Hematopoietic multipotent progenitor cell (in vitro differentiated cells): Measurements from ENCODE around the gene STK32A. TPM values are rescaled to one million over a fixed set of nuclear protein-coding genes. Genes with fewer than 3 reads are reported as not detected.
"Not testable (repeated sequence)": the region's sequence is repeated elsewhere in the genome, so short reads cannot be mapped to it uniquely, and the experiment has no call there.

Experiments used
- DNase-seq, 3 donors: peaks; one replicate each; pipeline ENCODE4 v3.0.0-alpha.2; 2011 to 2015; ENCODE audit warnings: low read depth in 2 of 3, low spot score in 2 of 3
- total RNA-seq: library from RNA; depleted of rRNA; stranded (reverse); fragments of >200 nt; gene quantifications from one replicate; pipeline ENCODE4 v1.2.3, GENCODE V29; 2012

STK32A gene
- not detected for total RNA-seq

- DNase-seq = peak in 2 of 3 donors; percentile 9 to 14
These were observed at the start of gene STK32A for GRCh38 chr5:147234825-147235635. Gene STK32A, plus strand, starts transcription at chr5:147235026. Its CDS starts 4,609 bp downstream, at chr5:147239635.

- no peak for DNase-seq
These were observed 47.7 kb upstream of the STK32A start for GRCh38 chr5:147187099-147187540.

- peak; percentile 21 to 81 (median 51) for DNase-seq
These were observed 46.4 kb upstream of the STK32A start for GRCh38 chr5:147188200-147189108.

- DNase-seq = no peak
These were observed 45.8 kb upstream of the STK32A start for GRCh38 chr5:147189109-147189424.

- no peak for DNase-seq
These were observed 44.5 kb upstream of the STK32A start for GRCh38 chr5:147190331-147190730.

- no peak for DNase-seq
These were observed 41.7 kb upstream of the STK32A start for GRCh38 chr5:147193123-147193522.

- DNase-seq = no peak
These were observed 34.8 kb upstream of the STK32A start for GRCh38 chr5:147200004-147200403.

- DNase-seq = no peak
These were observed 31.6 kb upstream of the STK32A start for GRCh38 chr5:147203213-147203612.

GRCh38 chr5:147204576-147204975 lies 30.2 kb upstream of the STK32A start:
- no peak for DNase-seq

- DNase-seq = no peak
These were observed 26.7 kb upstream of the STK32A start for GRCh38 chr5:147208134-147208533.

GRCh38 chr5:147216552-147217154 lies 18.2 kb upstream of the STK32A start:
- DNase-seq = no peak

- no peak for DNase-seq
These were observed 11.5 kb upstream of the STK32A start for GRCh38 chr5:147223343-147223742.

- peak in 2 of 3 donors; percentile 22 to 67 for DNase-seq
These were observed 10.7 kb upstream of the STK32A start for GRCh38 chr5:147223948-147224791.

- DNase-seq = no peak
These were observed 8.9 kb upstream of the STK32A start for GRCh38 chr5:147225938-147226337.

- no peak for DNase-seq
These were observed 8.3 kb upstream of the STK32A start for GRCh38 chr5:147226512-147226911.

- no peak for DNase-seq
These were observed 494 bp upstream of the STK32A start for GRCh38 chr5:147234239-147234824.

GRCh38 chr5:147240266-147240985 lies 5.6 kb downstream of the STK32A start:
- DNase-seq = no peak

GRCh38 chr5:147243238-147243637 lies 8.4 kb downstream of the STK32A start:
- DNase-seq = not testable (repeated sequence)
